Measurements from ENCODE around the gene PRPF4. TPM values are rescaled to one million over a fixed set of nuclear protein-coding genes. Genes with fewer than 3 reads are reported as not detected.

The PRPF4 gene
- total and polyA plus RNA-seq, 9 of the 15 experiments (the other 6 are each of a cell fraction or from before 2014, with no cell fraction given), result 25.8 to 66.0 (median 39.8) TPM

DNA sequence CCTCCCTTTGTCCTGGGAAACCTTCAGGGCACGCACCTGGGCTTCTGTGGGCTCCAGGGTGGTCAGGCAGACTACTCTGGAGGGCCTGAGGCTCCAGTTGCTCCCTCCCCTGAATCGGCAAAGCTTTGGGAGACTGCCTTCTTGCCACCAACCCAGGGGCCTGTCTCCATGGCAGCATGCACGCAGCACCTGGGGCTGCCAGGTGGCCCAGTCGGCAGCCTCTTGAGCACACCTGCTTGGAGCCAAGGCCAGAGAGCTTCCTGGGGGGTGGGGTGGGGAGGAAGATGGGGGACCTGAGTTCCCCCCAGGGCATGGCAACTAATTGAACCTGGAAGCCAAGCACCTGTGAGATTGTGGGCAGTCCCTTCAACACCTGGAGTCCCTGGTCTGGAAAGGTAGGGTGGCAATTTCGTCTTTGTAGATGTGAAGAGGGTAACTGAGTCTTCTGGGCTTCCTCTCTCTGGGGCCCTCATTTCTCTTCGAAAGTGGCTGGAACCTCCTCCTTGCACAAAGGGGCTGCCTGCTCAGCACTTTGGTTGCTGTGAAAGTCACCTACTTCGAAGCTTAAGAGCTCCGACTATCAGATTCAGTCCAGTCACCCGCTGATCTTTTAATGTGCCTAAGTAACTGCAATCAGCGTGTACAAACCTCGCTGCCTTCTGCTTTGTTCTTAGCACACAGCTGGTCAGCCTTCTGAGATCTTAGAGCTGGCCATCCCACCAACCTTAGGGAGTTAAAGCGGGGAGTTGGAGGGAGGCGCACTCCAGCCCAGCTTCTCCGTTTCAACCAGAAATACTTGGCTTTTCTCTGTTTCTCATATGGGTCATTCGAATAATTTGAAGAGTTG is 23.7 kb downstream of the PRPF4 start:
- intact Hi-C loops (cut with micrococcal nuclease) (no loop called here), in situ Hi-C loops (cut with MboI) (no loop called here)
- no peak overlapping the region for H3K27ac ChIP-seq (ENCODE audit: extremely low read depth, low read depth, low read length)
- H3K27me3 ChIP-seq (ENCODE audit: control insufficient read depth in 2 of 2, insufficient read depth in 2 of 2, low read length in 2 of 2), result peaks cover 13 to 29% of the 10 kb centered on the region in 2 experiments
- no peak overlapping the region for H3K4me3 ChIP-seq
- ATAC-seq, result peak; percentile 30
- H2AFZ ChIP-seq (ENCODE audit: low read depth, low read length), result peak overlapping the region; percentile 71
- WGBS (ENCODE audit: insufficient coverage, low coverage, missing lambda C conversion rate), result 16% methylated on average over 14 of the region's 15 CpGs
- H4K20me1 ChIP-seq (replicated peaks; ENCODE audit: control insufficient read depth, insufficient read depth, low read length), result 0 out of 2 replicates have a peak, but pooled peaks cover 3% of the 10 kb centered on the region
- H3K9ac ChIP-seq (ENCODE audit: insufficient read depth in 1 of 2, low read depth in 2 of 2, low read length in 2 of 2), result no peak overlapping the region
- peaks cover 19 to 21% of the 10 kb centered on the region in 2 experiments; a peak in 4 of 5 replicates for H3K4me1 ChIP-seq (replicated peaks in 1 of 2; ENCODE audit: control insufficient read depth in 2 of 2, insufficient read depth in 2 of 2, low read length in 2 of 2)
- H3K36me3 ChIP-seq (ENCODE audit: control insufficient read depth, insufficient read depth, low read length), result no peaks in the 10 kb centered on the region
- H3K9me1 ChIP-seq (ENCODE audit: control insufficient read depth, insufficient read depth, low read length), result no peaks in the 10 kb centered on the region
- TF ChIP-seq NCOR1 (IDR thresholded peaks at IDR 0.05), result no peak
- TF ChIP-seq TCF15 (CRISPR knock-in tag; IDR thresholded peaks at IDR 0.05), result no peak
- no peak for TF ChIP-seq MECOM (CRISPR knock-in tag; IDR thresholded peaks at IDR 0.05)
- no peak for TF ChIP-seq HOXB6 (CRISPR knock-in tag; IDR thresholded peaks at IDR 0.05; ENCODE audit: borderline replicate concordance)
- no peak for TF ChIP-seq NFIC (IDR thresholded peaks at IDR 0.05)
- no peak for TF ChIP-seq SAFB2 (IDR thresholded peaks at IDR 0.05; ENCODE audit: borderline replicate concordance, low read depth, low read length, severe bottlenecking)
- TF ChIP-seq ZNF79 (CRISPR knock-in tag; IDR thresholded peaks at IDR 0.05; ENCODE audit: low read depth), result no peak
- no peak for TF ChIP-seq CEBPB (tag; IDR thresholded peaks at IDR 0.05)
- TF ChIP-seq KLF13 (tag; IDR thresholded peaks at IDR 0.05; ENCODE audit: borderline replicate concordance, low read depth), result no peak
- no peak for TF ChIP-seq ZNF212 (CRISPR knock-in tag; IDR thresholded peaks at IDR 0.05)
- TF ChIP-seq ZNF253 (CRISPR knock-in tag; conservative IDR thresholded peaks at IDR 0.05), result no peak
- TF ChIP-seq NR1H2 (CRISPR knock-in tag; IDR thresholded peaks at IDR 0.05), result no peak
- POLR2A ChIA-PET, result interaction anchor here (0.5 to 1.5 kb wide), 8 partner anchors 9 to 354 kb away, joined by 3 to 6 read pairs (median 3); partner anchors contain the start of genes C9orf43 and POLE3
- CTCF ChIA-PET (ENCODE audit: low intra/inter-chr PET ratio), result no interaction called here
- no peaks in the 10 kb centered on the region for H3K9me3 ChIP-seq (replicated peaks; ENCODE audit: control insufficient read depth, insufficient read depth, low read depth, low read length)
- DNase-seq (ENCODE audit: extremely low read depth in 1 of 4, low spot score in 3 of 4), result peak in 1 of 4 experiments; percentile 28
- no peak for FAIRE-seq
- H3K79me2 ChIP-seq (ENCODE audit: control insufficient read depth, insufficient read depth, low read length), result no peaks in the 10 kb centered on the region
- BruUV-seq (replicated peaks), result no TSS peak
- H3K4me2 ChIP-seq (ENCODE audit: insufficient read depth, low read length), result no peak overlapping the region

Measured in K562 (cell line).